ENCODE data around the gene LFNG.
A peak's percentile ranks its signal among the peaks of the same experiment; 100 is the strongest.

LFNG gene

GRCh38 chr7:2519119-2519930 is at the start of gene LFNG:
Gene LFNG, plus strand, starts transcription at chr7:2519774. Its CDS starts 88 bp downstream, at chr7:2519862.
- DNase-seq: peak; percentile 83 to 90

GRCh38 chr7:2470204-2471021 is 49.2 kb upstream of the LFNG start:
- no peak for DNase-seq

GRCh38 chr7:2471022-2471329 is 48.6 kb upstream of the LFNG start:
- DNase-seq: no peak

- DNase-seq: no peak
Observed at GRCh38 chr7:2471396-2471795, 48.2 kb upstream of the LFNG start.

- DNase-seq: no peak
Observed at GRCh38 chr7:2472739-2473138, 46.8 kb upstream of the LFNG start.

DNA sequence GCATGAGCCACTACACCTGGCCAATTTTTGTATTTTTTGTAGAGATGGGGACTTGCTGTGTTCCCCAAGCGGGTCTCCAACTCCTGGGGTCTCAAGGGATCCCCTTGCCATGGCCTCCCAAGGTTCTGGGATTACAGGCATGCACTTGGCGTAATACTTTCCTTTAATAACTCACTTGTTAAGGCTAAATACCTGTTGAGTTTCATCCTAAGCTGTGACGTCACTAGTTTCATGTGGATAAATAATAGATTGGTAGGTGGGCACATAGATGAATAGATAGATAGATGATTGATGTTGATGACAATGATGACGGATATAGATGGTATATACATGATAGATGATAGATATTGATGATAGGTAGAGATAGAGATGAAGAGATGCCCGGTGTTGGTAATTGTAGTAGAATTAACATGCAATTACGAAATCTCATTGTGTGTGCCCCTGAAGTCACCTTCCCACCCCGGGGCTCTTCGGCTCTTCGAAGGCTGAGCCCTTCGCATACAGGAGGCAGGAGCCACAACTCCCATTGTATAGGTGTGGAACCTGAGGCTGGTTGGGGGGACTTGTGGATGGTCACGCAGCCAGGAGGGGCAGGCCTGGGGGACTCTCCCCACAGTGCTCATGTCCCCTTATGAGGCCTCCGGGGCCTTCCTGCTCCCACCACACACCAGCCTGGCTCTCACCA is 45.9 kb upstream of the LFNG start:
- no peak for DNase-seq

DNA sequence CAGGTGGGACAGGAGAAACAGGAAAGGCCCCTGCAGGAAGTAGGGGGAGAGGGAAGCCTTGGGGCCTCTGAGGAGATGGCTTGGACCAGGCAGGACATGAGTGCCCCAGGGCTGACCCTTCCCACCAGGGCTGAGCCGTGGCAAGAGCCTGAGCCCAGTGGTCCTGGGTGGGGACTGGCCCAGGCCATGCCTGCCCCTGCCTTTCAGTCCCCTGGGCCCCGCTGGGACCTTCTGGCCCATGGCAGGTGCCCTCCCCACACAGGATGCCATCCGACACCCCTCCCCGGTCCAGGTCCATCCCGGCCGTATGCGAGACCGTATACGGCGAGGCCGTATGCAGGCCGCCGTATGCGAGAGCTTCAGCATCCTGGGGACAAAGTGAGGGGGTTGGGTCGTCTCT is 45.4 kb upstream of the LFNG start:
- no peak for DNase-seq

DNA sequence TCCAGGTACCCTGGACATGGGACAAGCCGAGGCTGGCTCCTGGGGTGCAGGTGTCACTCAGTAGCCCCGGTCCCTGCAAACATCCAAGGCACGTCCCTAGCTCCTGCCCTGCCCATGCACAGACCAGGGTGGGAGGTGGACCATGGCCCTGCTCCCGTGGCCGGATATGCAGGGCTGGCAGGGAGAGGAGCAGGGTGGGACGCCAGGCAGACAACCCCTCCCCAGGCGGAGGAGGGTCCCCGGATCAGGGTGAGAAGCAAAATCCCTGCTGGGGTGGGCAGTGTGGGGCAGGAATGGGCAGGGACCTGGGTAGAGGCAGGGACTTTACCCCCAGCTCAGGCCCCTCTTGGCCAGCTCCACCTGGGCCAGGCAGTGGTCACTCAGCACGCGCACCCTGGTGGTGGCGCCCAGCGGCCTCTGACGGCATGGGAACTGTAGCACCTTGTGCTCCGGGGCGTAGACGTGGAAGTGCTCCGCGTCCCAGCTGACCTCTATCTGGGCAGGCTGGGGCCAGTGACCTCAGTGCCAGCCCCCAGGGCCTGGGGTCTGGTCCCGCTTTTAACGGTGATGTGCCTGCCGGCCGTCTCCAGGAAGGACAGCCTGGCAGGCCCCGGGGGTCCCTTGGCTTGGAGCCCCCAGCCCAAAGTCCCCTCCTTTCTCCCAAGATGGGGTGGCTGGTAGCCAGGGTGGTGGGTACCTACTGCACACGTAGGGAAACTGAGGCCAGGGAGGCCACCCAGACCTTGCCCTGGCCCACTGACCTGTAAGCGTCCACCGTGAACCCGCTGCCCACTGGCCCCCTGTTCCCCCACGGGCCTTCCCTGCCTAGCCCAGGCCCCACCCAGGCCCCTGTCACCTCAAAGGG is 44.5 kb upstream of the LFNG start:
- DNase-seq: no peak

DNA sequence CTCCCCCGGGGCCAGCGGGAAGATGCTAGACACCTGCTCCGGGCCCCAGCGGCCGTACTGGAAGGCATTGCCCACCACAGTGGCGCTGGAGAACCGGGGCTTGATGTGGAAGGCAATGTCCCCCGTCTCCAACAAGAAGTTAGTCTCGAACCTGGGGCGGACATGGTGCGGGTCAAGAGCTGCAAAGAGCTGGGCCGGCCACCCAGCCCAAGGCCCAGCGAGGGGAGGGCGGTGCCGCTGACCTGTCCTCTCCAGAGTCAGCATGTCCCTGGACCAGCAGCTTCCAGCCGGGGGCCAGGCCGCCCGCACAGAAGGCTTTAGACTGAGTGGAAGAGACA is 43.9 kb upstream of the LFNG start:
- no peak for DNase-seq

DNA sequence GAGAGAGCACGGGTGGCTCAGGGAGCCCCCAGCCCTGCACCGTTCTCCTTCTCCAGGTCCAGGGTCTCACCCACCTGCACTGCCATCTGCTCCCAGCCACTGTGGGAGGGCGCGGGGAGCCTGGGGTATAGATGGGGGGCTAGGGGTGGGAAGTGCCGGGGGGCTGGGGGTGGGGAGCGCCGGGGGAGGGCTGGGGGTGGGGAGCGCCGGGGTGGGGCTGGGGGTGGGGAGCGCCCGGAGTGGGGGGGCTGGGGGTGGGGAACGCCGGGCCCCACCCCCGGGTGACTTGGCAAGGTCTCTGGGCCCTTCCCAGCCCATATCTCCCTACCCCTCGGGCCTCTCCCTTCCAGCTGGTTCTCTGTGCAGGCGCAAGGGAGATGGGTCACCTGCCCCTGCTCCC is 43.3 kb upstream of the LFNG start, which contains the start of gene GRIFIN:
GRIFIN (minus strand) TSS at position 101 of the 400 bp plus-strand sequence; CDS start at position 86, 15 bp downstream.
- no peak for DNase-seq

GRCh38 chr7:2476776-2477446 is 42.7 kb upstream of the LFNG start:
- DNase-seq: no peak

DNA sequence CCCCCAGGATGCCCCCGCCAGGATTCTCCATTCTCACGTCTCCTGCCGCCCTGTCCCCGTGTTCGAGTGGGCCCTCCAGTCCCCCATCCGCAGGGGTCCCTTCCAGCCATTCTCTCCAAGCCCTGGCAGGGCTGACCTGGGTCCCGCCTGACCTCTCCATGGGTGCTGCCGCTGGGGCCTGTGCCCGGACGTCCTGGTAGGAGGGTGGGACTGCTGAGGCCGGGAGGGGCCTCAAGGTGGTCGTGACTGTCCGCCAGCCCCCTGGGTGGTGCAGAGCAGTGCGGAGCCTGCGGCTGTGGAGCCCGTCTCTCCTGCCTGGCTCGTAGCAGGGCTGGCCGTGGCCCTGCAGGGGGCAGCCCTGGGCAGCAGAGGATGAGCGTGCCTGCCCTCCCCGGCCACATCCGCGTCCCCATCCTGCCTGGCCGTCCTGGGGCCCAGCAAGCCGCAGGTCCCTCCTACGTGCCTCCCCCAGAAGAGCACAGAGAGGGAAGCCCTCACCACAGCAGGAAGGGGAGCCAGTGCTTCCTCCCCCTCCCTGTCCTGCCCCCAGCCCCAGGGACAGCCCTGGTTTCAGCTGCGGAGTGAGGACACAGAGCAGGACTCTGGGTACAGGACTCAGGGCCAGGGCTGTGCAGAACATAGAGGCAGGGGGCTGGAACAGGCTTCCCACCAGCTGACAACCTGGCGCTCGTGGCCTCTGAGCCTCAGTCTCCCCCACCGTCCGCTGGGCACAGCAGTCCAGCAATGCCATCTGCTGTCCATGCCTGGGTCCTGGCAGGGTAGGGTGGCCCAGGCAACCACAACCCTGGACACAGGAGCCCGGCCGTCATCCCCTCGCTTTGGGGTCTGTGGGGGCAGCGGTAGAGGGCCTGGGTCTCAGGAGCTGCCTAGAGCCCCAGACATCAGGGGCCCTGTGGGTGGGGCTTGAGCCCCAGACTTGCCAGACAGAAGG is 41.9 kb upstream of the LFNG start:
- DNase-seq: peak in 1 of 2 experiments; percentile 40

DNA sequence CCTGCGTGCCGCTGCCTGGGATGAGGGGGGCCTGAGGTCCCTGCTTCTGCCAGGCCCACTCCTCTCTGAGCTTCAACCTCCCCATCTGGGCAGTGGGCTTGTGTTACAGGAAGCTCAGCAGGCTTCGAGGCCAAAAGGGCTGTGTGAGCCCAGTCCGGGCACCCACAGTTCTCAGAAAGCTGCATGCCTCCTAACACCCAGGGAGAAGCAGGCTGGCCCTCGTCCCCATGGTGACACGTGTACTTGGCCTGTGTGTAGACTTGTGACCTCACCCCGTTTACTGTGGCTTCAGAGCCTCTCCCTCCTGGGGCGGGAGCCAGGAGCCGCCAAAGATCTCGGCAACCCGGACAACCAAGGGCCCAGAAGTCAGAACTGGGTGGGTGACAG is 41.2 kb upstream of the LFNG start:
- no peak for DNase-seq

DNA sequence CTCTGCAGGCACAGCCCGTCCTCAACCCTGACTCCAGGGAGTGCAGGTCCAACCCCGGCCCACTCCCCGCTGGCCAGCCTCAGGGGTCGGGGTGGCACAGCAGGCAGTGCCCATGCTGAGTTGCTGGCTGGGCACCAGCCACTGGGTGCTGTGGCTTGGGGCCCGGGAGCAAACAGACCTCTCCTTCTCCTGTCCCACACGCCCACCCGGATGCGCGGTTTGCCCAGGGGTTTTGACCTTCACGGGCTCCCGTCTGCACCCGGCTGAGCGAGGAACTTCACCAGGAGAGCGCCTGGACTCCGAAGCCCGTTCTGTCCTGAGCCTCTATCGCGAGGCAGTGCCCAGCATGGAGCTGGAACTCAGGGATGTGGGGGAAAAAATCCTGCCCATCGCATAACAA is 40.8 kb upstream of the LFNG start:
- DNase-seq: no peak

DNA sequence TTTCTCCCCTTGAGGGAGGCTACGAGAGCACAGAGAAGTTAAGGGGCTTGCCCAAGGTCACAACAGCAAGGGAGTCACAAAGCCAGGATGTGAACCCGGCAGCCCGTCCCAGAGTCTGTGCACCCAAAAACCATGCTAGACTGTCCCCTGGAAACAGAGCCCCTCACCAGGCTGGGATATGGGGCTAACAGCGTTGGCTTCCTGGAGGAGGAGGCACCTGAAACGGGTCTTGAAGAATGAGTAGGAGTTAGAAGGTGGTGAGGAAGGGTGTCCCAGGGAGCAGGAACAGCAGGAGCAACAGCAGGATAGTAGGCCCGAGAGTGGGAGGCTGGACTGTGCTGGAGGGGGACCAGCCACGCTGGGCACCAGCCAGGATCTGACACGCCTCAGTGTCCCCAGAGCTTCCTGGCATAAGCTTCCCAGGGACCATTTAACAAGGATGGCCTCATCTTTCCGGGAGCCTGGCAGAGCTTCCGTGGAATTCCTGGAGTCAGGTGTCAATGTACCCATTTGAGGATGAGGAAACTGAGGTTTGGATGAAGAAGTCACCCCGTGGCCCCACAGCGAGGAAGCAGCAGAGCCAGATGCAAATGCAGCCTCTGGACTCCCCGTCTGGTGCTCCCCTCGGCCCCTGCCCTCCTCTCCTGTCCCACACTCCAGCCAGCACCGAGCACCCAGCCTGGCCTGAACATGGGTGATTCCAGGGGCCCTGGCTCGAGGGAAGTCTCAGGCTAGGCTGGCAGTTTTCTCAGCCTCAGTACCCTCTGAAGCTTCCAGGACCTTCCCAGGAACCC is 40.1 kb upstream of the LFNG start:
- no peak for DNase-seq

DNA sequence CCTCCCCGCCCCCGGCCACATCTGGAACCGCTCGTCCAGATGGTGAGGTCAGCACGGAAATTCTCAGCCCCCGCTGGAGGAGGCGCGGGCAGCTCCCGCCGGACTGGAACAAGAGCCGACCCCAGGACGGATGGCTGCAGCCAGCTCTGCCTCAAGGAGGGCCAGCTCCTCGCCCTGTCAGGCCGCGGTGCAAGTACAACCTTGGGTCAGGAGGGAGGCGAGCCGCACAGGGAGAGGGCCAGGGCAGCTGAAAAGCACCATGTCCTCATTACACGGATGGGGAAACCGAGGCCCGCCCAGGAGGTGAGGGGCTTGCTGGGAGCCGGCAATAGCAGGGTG is 39.5 kb upstream of the LFNG start:
- no peak for DNase-seq

DNA sequence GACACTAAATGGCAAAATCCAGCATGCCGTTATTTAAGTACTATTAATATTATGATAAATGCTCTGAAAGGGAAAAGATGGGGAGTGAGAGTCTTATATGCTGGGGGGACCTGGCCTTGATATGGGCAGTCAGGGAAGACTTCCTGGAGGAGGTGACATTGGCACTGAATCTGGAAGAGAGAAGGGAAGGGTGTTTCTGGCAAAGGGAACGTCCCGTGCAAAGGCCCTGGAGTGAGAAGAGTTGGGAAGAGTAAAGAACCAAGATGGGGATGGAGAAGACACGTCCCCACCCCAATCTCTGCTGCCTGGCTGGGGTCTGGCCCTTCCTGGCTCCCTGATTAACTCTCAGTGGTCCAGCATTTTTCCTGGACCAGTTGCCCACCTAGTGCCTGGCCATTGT is 38.4 kb upstream of the LFNG start:
- DNase-seq: no peak

DNA sequence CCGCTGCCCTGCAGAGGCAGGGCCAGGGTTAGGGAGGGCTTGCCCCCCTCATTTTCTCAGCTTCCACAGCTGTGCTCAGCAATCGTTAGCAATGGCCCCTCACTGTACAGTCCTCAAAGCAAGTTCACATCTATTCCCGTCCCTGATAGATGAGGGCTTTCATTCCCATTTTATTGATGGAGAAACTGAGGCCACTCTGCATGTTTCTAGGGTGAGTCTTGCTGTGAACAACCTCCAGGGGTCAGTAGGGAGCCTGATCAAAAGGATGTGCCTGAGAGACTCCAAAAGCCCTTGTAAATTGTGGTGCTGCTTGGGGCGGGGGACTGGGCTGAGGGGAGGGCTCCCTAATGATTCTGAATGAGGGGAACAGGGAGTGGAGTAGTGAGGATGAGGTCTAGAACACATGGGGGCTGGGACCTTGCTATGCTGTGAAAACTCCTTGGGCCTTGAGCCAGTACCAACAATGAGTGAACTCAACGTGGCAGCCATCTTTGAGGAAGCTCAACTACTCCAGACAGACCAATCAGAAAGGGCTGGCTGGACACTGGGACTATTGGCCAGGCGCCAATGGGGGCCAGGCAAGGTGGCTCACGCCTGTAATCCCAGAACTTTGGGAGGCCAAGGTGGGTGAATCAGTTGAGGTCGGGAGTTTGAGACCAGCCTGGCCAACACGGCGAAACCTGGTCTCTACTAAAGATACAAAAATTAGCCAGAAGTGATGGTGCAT is 36.7 kb upstream of the LFNG start:
- DNase-seq: no peak

DNA sequence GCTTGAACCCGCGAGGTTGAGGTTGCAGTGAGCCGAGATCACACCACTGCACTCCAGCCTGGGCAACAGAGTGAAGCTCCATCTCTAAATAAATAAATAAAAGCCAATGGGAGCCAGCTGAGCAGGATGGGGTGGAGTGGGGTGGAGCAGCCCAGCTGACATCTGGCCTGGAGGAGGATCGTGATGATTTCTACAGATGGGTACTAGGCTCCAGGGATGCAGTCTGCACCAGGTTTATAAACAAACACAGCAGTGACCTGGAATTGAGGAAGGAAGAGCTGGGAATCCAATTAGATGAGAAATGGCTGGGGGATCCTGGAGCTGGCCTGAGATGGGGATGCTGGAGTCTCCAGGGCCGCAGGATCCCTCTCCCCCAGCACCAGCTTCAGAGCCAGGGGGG is 36.1 kb upstream of the LFNG start:
- peak in 1 of 2 experiments; percentile 25 for DNase-seq

DNA sequence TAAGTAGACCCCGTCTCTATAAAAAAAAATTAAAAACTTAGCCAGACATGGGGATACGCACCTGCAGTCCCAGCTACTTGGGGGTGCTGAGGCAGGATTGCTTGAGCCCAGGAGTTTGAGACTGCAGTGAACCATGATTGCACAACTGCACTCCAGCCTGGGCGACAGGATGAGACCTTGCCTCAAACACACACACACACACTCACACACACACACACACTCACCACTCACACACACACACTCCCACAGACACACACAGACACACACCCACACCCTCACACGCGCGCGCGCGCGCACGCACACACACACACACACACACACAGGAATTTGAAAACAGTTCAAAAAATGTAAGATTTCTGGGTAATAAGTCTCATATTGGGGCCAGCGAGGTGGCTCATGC is 34.7 kb upstream of the LFNG start:
- DNase-seq: no peak

All from SW 1271 (cell line).